Muscle of leg (tissue), 11 donors: ENCODE results near the gene SLC25A13. TPM values are rescaled to one million over a fixed set of nuclear protein-coding genes. Genes with fewer than 3 reads are reported as not detected.

Source experiments
- DNase-seq: peaks from one replicate; pipeline ENCODE4 v3.0.0; 2013
- H3K27ac ChIP-seq: one replicate; pipeline ENCODE4 v1.5.1; 2013; ENCODE audit warnings: mild to moderate bottlenecking, low read length, control low read depth
- H3K27me3 ChIP-seq: one replicate; pipeline ENCODE4 v1.6.1; 2013; ENCODE audit warnings: low read length; ENCODE audit not compliant: control insufficient read depth, insufficient read depth
- H3K36me3 ChIP-seq: one replicate; pipeline ENCODE4 v1.6.1; 2013; ENCODE audit warnings: low read length; ENCODE audit not compliant: control insufficient read depth, insufficient read depth
- H3K4me1 ChIP-seq: one replicate; pipeline ENCODE4 v1.6.1; 2013; ENCODE audit warnings: low read length; ENCODE audit not compliant: control insufficient read depth, insufficient read depth
- H3K4me3 ChIP-seq: one replicate; pipeline ENCODE4 v1.5.1; 2013; ENCODE audit warnings: low read length, control low read depth
- H3K9me3 ChIP-seq: replicated peaks from 2 replicates; pipeline ENCODE4 v1.6.1; 2013; ENCODE audit warnings: low read depth, low read length; ENCODE audit not compliant: control insufficient read depth
- WGBS: methylation state at CpG from one replicate; pipeline ENCODE4 v1.1.5; 2013; ENCODE audit warnings: missing lambda C conversion rate; ENCODE audit not compliant: insufficient coverage; 5-methylcytosine and 5-hydroxymethylcytosine counted together
- polyA plus RNA-seq, 8 donors: library from polyadenylated mRNA; unstranded; fragments of 120-200 nt; gene quantifications; one replicate each; pipeline versions ENCODE4 v1.2.1 to v1.2.3, GENCODE V29; 2013; ENCODE audit warnings: inconsistent platforms in 1 of 8, low replicate concordance in 1 of 8; ENCODE audit not compliant: insufficient read length in 8 of 8, insufficient read depth in 1 of 8
- total RNA-seq: library from RNA; stranded (reverse); fragments of 120-200 nt; gene quantifications from one replicate; pipeline ENCODE4 v1.2.4, GENCODE V29; 2013

Gene SLC25A13
- total and polyA plus RNA-seq, 9 donors = 9.4 to 13.8 (median 12.2) TPM

DNA sequence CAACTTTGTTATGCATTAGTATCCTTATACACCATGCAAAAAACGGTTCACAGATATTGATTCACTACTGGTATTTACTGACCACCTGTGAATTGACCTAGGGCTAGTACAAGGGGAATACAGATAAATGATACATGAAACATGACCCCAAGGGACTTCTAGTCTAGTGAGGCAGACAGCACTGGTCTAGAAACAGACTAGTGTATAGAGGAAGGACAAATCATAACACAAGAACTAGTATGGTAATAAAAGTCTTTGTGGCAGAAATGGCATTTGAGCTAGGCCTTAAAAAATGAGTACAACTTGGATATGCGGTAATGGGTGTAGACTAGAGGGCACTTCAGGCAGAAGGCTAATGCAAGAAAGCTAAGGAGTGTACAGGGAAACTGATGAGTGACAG lies 86.6 kb downstream of the SLC25A13 start:
- peak overlapping the region; percentile 15 for H3K27ac ChIP-seq
- H3K4me1 ChIP-seq = peaks cover 18% of the 10 kb centered on the region

DNA sequence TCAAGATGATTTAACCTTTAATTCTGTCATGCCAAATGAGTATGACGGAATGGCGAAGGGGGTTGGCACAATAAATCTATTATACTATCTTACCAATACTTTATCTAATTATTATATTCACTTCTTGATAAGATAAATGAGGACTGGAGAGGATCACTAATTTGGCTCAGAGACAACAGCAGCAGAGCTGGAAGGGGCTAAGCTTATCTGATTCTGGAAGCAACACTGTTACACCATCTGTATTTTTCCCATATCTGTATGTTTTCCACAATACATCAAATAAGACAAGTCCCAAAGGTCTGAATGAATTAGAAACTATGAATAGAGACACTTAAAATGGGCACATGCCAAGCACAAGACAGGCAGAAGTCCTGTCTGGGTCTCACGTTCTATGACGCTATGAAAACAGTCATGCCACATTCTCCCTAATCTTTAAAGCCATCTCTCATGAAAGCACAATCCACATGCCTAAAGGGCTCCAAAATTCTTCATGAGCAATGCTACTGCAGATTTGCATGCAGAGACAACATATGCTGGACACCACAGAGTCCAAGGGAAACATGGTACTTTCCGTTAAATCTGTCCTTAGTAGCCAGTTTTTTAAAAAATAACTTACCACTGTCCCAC lies 88.3 kb downstream of the SLC25A13 start:
- no peak for DNase-seq
- no peaks in the 10 kb centered on the region for H3K27me3 ChIP-seq
- no peak overlapping the region for H3K27ac ChIP-seq
- H3K4me1 ChIP-seq = peaks cover 18% of the 10 kb centered on the region
- no peaks in the 10 kb centered on the region for H3K9me3 ChIP-seq
- WGBS = 71% methylated on average over 1 of the region's 5 CpGs
- no peaks in the 10 kb centered on the region for H3K36me3 ChIP-seq
- no peak overlapping the region for H3K4me3 ChIP-seq

More for the DNA sequence above, 86.6 kb downstream of the SLC25A13 start:
- H3K9me3 ChIP-seq = no peaks in the 10 kb centered on the region
- WGBS = 83% methylated on average over 1 of the region's 2 CpGs
- DNase-seq = no peak
- no peak overlapping the region for H3K4me3 ChIP-seq
- H3K36me3 ChIP-seq = no peaks in the 10 kb centered on the region
- H3K27me3 ChIP-seq = no peaks in the 10 kb centered on the region

DNA sequence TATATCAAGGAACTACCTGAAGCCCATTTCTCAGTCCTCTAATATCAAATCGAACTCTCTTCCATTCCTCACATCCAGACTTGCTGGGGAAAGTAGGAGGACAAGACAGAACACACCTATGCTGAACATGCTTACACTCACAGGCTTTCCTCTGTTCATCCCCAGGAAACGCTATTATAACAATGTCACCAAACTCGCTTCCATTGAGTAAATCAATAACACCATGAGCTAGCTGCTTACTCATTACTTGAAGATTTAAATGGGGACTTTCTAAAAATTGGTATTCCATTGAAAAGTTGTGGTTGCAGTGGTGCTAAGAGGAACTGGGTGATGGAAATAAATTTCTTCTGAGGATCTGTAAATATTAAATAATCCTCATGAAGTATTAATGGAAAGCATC lies 88.8 kb downstream of the SLC25A13 start:
- Histone ChIP-seq H3K27ac (no peak overlapping the region), H3K27me3 (no peaks in the 10 kb centered on the region)
- no CpG with 5 or more reads among the region's 3 CpGs for WGBS

DNA sequence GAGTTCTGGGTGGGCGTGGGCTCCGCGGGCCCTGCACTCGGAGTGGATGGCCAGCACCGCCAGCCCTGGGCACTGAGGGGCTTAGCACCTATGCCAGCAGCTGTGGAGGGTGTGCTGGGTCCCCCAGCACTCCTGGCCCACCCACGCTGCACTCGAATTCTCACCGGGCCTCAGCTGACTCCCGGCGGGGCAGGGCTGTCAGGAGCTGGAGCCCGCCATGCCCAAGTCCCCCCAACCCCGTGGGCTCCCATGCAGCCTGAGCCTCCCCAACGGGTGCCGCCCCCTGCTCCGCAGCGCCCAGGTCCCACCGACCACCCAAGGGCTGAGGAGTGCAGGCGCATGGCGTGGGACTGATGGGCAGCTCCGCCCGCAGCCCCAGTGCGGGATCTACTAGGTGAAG lies 93.1 kb downstream of the SLC25A13 start:
- Histone ChIP-seq H3K4me3 (no peak overlapping the region), H3K4me1 (peaks cover under 1% of the 10 kb centered on the region), H3K9me3 (no peaks in the 10 kb centered on the region), H3K27ac (no peak overlapping the region), H3K36me3 (no peaks in the 10 kb centered on the region), H3K27me3 (no peaks in the 10 kb centered on the region)
- WGBS = 94% methylated on average over 19 of the region's 22 CpGs
- no peak for DNase-seq

More for the DNA sequence above, 88.8 kb downstream of the SLC25A13 start:
- H3K36me3 ChIP-seq = no peaks in the 10 kb centered on the region
- no peaks in the 10 kb centered on the region for H3K9me3 ChIP-seq
- no peak overlapping the region for H3K4me3 ChIP-seq
- H3K4me1 ChIP-seq = peaks cover 16% of the 10 kb centered on the region
- DNase-seq = no peak

DNA sequence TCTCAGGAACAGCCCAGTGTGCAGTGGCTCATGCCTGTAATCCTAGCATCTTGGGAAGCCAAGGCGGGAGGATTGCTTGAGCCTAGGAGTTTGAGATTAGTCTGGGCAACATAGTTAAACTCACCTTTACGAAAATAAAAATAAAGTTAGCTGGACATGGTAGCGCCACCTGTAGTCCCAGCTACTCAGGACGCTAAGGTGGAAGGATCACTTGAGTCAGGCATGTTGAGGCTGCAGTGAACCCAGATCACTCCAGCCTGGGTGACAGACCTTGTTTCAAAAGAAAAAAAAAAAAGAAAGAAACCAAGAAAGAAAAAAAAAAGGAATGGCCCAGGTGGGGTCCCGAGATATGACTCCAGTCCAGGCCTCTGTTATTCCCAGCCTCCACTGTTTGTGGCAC lies 96.6 kb downstream of the SLC25A13 start:
- no peak overlapping the region for H3K27ac ChIP-seq
- H3K4me3 ChIP-seq = no peak overlapping the region
- H3K9me3 ChIP-seq = no peaks in the 10 kb centered on the region
- H3K4me1 ChIP-seq = no peaks in the 10 kb centered on the region
- no peak for DNase-seq
- 96% methylated on average over 5 of the region's 5 CpGs for WGBS
- no peaks in the 10 kb centered on the region for H3K36me3 ChIP-seq
- no peaks in the 10 kb centered on the region for H3K27me3 ChIP-seq

DNA sequence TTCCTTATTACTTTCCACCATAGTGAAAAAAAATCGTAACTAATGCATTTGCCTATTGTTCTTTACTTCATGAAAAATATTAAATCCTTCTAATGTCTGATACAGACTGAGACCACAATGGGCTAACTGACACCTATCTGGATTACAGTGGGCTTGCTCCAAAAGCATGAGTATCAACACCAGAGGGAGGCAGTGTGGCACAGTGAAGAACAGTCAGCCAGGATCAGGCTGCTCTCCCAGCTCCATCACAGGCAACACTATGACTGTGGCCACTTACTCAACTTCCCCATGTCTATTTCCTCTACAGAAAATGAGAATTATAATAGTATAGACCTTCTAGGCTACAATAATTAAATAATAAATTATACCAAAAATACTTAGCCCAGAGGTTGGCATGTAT lies 97.2 kb downstream of the SLC25A13 start:
- H3K4me1 ChIP-seq = no peaks in the 10 kb centered on the region
- no peak for DNase-seq
- no peaks in the 10 kb centered on the region for H3K27me3 ChIP-seq
- 80% methylated on average over 1 of the region's 1 CpG for WGBS
- H3K27ac ChIP-seq = no peak overlapping the region
- no peaks in the 10 kb centered on the region for H3K9me3 ChIP-seq
- H3K36me3 ChIP-seq = no peaks in the 10 kb centered on the region
- H3K4me3 ChIP-seq = no peak overlapping the region

DNA sequence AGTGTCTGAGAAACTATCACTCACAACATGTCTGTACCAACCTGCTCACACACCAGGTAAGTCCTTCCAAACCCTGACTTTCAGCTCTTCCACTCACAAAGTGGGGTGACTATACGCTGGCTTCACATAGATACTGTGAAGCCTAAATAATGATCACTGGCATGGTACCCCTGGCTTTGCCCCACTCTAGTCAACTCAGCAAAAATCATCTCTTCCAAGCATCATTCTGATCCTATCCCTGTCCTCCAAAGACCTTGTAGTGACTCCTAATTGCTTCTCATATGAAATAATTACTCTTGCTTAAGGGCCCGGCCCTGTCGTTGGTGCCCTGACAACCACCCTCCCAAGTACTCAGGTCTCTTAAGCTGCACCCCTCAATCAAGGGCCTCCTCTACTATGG lies 97.8 kb downstream of the SLC25A13 start:
- Histone ChIP-seq H3K27me3 (no peaks in the 10 kb centered on the region), H3K4me1 (no peaks in the 10 kb centered on the region), H3K9me3 (no peaks in the 10 kb centered on the region), H3K27ac (no peak overlapping the region), H3K4me3 (no peak overlapping the region), H3K36me3 (no peaks in the 10 kb centered on the region)
- 82% methylated on average over 3 of the region's 3 CpGs for WGBS
- DNase-seq = no peak

DNA sequence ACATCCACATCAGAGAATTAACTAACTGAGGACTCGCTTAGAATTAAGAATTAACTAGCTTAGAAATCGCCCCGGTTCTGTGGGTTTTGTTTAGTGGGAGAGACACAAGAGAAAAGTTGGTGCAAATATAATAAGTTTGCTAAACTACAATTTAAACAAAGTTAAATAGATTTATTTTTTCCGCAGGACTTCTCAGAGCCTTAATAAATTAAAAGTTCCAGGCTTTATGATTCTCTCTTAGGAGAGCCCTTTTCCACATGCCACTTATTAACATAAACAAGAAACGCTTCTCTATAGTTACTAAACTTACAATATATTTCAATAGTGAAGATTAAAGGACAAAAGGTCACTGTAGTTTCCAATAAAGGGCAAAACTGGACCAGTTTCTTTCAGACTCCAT lies 100.0 kb downstream of the SLC25A13 start:
- Histone ChIP-seq H3K27ac (no peak overlapping the region), H3K4me1 (no peaks in the 10 kb centered on the region), H3K27me3 (no peaks in the 10 kb centered on the region), H3K4me3 (no peak overlapping the region), H3K36me3 (no peaks in the 10 kb centered on the region), H3K9me3 (no peaks in the 10 kb centered on the region)
- no peak for DNase-seq
- no CpG with 5 or more reads among the region's 5 CpGs for WGBS

DNA sequence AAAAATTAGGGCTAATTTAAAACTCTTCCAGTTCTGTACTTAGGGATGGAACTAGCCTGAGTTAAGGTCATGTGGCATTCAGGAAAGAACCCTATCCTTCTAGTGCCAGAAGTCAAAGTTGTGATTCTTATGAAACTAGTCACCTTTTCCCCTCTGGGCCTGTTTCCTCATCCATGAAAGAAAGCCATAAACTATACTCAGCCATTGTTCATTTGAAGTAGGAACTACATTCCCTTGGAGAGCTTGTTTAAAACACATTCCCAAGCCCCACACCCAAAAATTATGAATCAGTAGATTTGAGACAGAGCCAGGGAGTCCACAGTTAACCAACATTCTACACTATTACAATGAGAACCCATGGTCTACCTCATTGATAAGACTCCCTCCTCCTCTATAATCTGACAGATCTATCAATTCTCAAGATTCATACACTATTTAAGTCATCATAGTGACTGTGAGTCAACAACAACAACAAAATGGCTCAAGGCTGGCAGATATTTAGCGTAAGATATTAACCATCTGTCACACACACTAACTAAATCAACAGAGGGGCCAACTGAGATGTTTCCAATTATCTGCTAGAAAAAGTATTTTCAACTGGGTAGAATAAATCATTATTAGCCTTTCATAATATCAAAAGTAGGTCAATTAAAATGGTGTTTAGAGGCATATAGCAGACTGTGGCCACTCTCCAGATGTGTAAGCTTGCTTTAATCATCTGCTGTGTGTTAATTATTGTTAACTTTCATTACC lies 102.3 kb downstream of the SLC25A13 start:
- H3K9me3 ChIP-seq = no peaks in the 10 kb centered on the region
- no peaks in the 10 kb centered on the region for H3K4me1 ChIP-seq
- WGBS = no CpG with 5 or more reads among the region's 1 CpG
- no peaks in the 10 kb centered on the region for H3K27me3 ChIP-seq
- H3K36me3 ChIP-seq = no peaks in the 10 kb centered on the region
- DNase-seq = no peak
- H3K4me3 ChIP-seq = no peak overlapping the region
- H3K27ac ChIP-seq = no peak overlapping the region

DNA sequence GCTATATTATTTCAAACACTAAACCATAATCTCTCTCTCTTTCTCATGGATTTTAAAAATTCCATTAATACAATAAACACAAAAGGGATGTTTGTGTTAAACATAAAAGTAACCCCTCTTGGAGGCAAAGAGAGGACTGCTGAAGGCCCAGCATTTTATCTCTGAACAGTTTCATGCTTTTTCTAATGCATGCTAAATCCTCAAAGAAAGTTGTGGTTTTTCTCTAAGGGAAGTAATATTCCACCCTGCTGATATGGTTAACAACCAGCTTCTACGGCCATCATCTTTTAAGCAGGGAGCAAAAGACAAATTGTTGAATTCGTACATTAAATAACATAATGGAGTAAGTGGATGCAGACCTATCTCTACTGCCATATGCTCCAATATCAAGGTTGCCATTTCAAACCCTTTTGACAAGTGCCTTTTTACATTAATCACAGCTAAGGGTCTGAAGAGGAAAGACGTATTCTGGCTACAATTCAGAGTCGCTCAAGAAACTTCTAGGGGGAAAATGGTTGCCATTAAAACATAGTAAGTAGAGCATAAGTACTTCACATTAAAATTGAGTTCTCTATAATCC lies 103.1 kb downstream of the SLC25A13 start:
- H3K36me3 ChIP-seq = no peaks in the 10 kb centered on the region
- no CpG with 5 or more reads among the region's 4 CpGs for WGBS

More for the DNA sequence above, 103.1 kb downstream of the SLC25A13 start:
- no peak overlapping the region for H3K27ac ChIP-seq
- no peaks in the 10 kb centered on the region for H3K4me1 ChIP-seq
- no peak overlapping the region for H3K4me3 ChIP-seq
- no peaks in the 10 kb centered on the region for H3K27me3 ChIP-seq
- no peak for DNase-seq
- H3K9me3 ChIP-seq = no peaks in the 10 kb centered on the region
